ENCODE data around the gene TMEM128. TPM values are rescaled to one million over a fixed set of nuclear protein-coding genes. Genes with fewer than 3 reads are reported as not detected.

Gene TMEM128, protein sequence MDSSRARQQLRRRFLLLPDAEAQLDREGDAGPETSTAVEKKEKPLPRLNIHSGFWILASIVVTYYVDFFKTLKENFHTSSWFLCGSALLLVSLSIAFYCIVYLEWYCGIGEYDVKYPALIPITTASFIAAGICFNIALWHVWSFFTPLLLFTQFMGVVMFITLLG
- 12.8 TPM for polyA plus RNA-seq (2013, experiment 1 of 2)
- 14.0 TPM for polyA plus RNA-seq (2013, experiment 2 of 2)

DNA sequence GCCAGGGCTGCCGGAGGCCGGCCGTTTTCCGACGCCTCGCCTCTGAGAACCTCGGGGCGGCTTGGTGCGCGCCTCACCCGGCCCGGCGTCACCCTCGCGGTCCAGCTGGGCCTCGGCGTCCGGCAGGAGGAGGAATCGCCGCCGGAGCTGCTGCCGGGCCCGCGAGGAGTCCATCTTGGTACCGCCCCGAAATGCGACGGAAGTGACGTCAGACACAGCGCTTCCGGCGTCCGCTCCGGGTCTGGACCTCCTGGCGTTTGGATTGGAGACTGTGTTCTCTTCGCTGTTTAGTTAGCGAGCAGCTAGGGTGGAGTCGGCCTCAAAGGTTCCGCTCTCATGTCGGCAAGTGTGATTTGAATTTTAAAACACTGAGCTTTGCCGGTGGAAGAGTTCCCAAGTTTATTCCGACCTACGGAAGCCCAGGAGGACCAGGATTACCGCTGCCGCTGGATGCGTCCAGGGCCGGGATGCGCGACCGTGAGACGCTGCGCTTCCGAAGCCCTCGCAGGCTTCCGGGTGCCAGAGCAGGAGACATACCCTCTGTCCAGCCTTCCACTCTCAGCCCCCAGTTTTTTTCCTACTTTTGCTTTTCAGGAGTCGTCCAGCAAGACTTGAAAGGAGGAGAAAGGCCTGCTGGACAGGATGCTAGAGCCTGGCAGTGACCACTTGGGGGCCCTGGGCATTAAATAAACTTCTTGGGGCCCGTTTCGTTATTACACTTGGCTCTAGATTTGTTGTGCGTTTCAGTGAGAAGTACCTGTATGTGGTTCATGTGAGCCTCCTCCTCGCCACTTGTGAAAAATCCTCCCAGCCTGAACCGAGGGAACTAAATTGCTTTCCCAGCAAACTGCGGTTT lies at the start of gene TMEM128:
Gene TMEM128 (minus strand): TSS at position 195 of the 856 bp plus-strand sequence. CDS start 21 bp downstream, at position 174.
- H3K27ac ChIP-seq (ENCODE audit: low read length, poor library complexity, severe bottlenecking), result peak within 1 kb of the TSS; percentile 97
- H3K4me1 ChIP-seq (ENCODE audit: control insufficient read depth, insufficient read depth, low read depth, low read length), result peaks cover 7% of the 10 kb centered on the region
- peak within 1 kb of the TSS; percentile 99 for H2AFZ ChIP-seq (ENCODE audit: low read depth, low read length)
- peak within 1 kb of the TSS; percentile 95 for H4K8ac ChIP-seq (ENCODE audit: low read length)
- peak within 1 kb of the TSS in 1 of 2 experiments; percentile 98 for H3K23ac ChIP-seq (ENCODE audit: low read length in 2 of 2)
- peaks cover 0 to 5% of the 10 kb centered on the region in 2 experiments for H3K27me3 ChIP-seq (ENCODE audit: control insufficient read depth in 1 of 2, insufficient read depth in 1 of 2, low read length in 2 of 2)
- H2AK5ac ChIP-seq (ENCODE audit: low read length, severe bottlenecking), result no peak within 1 kb of the TSS
- H2BK120ac ChIP-seq (ENCODE audit: low read depth, low read length), result peak within 1 kb of the TSS; percentile 65
- H3K18ac ChIP-seq (ENCODE audit: low read depth in 1 of 2, low read length in 2 of 2), result peak within 1 kb of the TSS; percentile 85 to 98
- peak within 1 kb of the TSS; percentile 87 for H4K91ac ChIP-seq (ENCODE audit: low read length)
- peaks cover 20 to 30% of the 10 kb centered on the region in 2 experiments for H3K36me3 ChIP-seq (ENCODE audit: control insufficient read depth in 1 of 2, insufficient read depth in 2 of 2, low read depth in 1 of 2, low read length in 2 of 2)
- H3K9ac ChIP-seq (ENCODE audit: low read length), result peak within 1 kb of the TSS; percentile 96
- peak within 1 kb of the TSS in 1 of 2 experiments; percentile 48 for H2BK12ac ChIP-seq (ENCODE audit: low read length in 2 of 2)
- peak within 1 kb of the TSS; percentile 57 for H3K4me2 ChIP-seq (ENCODE audit: low read length, poor library complexity, severe bottlenecking)
- DNase-seq, result peak; percentile 96
- H3K9me3 ChIP-seq (ENCODE audit: control insufficient read depth, low read length), result no peaks in the 10 kb centered on the region
- H2BK5ac ChIP-seq (ENCODE audit: low read depth, low read length, poor library complexity, severe bottlenecking), result peak within 1 kb of the TSS; percentile 50
- H2BK15ac ChIP-seq (ENCODE audit: low read depth, poor library complexity, severe bottlenecking), result no peak within 1 kb of the TSS
- peak within 1 kb of the TSS in 1 of 2 experiments; percentile 94 for H3K14ac ChIP-seq (ENCODE audit: low read length in 2 of 2)
- 3% methylated on average over 59 of the region's 62 CpGs for WGBS
- H3K4me3 ChIP-seq (ENCODE audit: insufficient read depth in 1 of 2, low read depth in 1 of 2, low read length in 2 of 2), result peak within 1 kb of the TSS; percentile 89 to 97
- peak within 1 kb of the TSS; percentile 61 to 95 for H3K4ac ChIP-seq (ENCODE audit: low read depth in 1 of 2, low read length in 2 of 2)
- peaks cover 21% of the 10 kb centered on the region for H3K79me1 ChIP-seq (replicated peaks; ENCODE audit: low read length, poor library complexity, severe bottlenecking)

DNA sequence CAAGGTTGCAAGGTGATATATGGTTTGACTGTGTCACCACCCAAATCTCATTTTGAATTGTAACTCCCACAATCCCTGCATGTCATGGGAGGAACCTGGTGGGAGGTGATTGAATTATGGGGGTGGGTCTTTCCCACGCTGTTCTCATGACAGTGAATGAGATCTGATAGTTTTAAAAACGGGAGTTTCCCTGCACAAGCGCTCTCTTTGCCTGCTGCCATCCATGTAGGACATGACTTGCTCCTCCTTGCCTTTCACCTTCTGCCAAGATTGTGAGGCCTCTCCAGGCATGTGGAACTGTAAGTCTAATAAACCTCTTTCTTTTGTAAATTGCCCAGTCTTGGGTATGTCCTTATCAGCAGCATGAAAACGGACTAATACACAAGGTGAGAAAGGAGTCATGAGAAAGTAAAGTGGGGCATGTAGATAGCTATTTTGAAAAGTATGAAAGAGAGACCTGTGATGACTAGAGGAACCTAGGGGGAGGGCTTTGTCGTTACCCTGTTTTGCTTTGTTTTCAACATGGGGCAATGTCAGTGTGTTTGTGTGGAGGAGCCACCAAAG lies 48.3 kb upstream of the TMEM128 start:
- H3K4me3 ChIP-seq (ENCODE audit: insufficient read depth in 1 of 2, low read depth in 1 of 2, low read length in 2 of 2), result no peak overlapping the region
- no peak overlapping the region for H2BK15ac ChIP-seq (ENCODE audit: low read depth, poor library complexity, severe bottlenecking)
- peaks cover 4 to 25% of the 10 kb centered on the region in 2 experiments for H3K36me3 ChIP-seq (ENCODE audit: control insufficient read depth in 1 of 2, insufficient read depth in 2 of 2, low read depth in 1 of 2, low read length in 2 of 2)
- H3K79me1 ChIP-seq (replicated peaks; ENCODE audit: low read length, poor library complexity, severe bottlenecking), result peaks cover 49% of the 10 kb centered on the region
- H3K4me1 ChIP-seq (ENCODE audit: control insufficient read depth, insufficient read depth, low read depth, low read length), result peaks cover 1% of the 10 kb centered on the region
- H3K14ac ChIP-seq (ENCODE audit: low read length in 2 of 2), result no peak overlapping the region
- no peak overlapping the region for H3K9ac ChIP-seq (ENCODE audit: low read length)
- H4K91ac ChIP-seq (ENCODE audit: low read length), result no peak overlapping the region
- no peak overlapping the region for H2BK5ac ChIP-seq (ENCODE audit: low read depth, low read length, poor library complexity, severe bottlenecking)
- no peaks in the 10 kb centered on the region for H3K9me3 ChIP-seq (ENCODE audit: control insufficient read depth, low read length)
- H3K4me2 ChIP-seq (ENCODE audit: low read length, poor library complexity, severe bottlenecking), result no peak overlapping the region
- no peak overlapping the region for H2AFZ ChIP-seq (ENCODE audit: low read depth, low read length)
- H2BK12ac ChIP-seq (ENCODE audit: low read length in 2 of 2), result no peak overlapping the region
- 96% methylated on average over 5 of the region's 5 CpGs for WGBS
- no peak overlapping the region for H2BK120ac ChIP-seq (ENCODE audit: low read depth, low read length)
- H3K27me3 ChIP-seq (ENCODE audit: control insufficient read depth in 1 of 2, insufficient read depth in 1 of 2, low read length in 2 of 2), result no peaks in the 10 kb centered on the region
- no peak for DNase-seq
- H2AK5ac ChIP-seq (ENCODE audit: low read length, severe bottlenecking), result no peak overlapping the region
- H3K23ac ChIP-seq (ENCODE audit: low read length in 2 of 2), result no peak overlapping the region
- H3K4ac ChIP-seq (ENCODE audit: low read depth in 1 of 2, low read length in 2 of 2), result no peak overlapping the region
- H3K18ac ChIP-seq (ENCODE audit: low read depth in 1 of 2, low read length in 2 of 2), result no peak overlapping the region
- no peak overlapping the region for H4K8ac ChIP-seq (ENCODE audit: low read length)
- H3K27ac ChIP-seq (ENCODE audit: low read length, poor library complexity, severe bottlenecking), result no peak overlapping the region

DNA sequence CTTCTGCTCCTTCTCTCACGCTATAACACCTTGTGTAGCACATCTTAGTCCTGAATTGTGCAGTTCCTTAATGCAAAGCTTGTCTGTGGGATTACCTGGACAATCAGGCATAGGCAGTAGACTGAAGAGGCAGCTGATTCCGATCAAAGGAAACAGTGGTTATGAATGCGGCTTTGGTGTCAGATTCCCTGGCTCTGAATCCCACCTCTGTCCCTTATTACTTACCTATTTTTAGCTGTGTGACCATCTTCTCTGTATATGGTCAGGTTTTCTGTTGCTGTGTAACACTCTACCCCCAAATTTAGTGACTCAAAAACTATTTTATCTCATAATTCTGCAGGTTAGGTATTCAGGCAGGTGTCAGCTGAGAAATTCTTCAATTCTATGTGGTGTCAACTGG lies 45.3 kb upstream of the TMEM128 start:
- WGBS, result 93% methylated on average over 1 of the region's 3 CpGs
- no peak overlapping the region for H3K4ac ChIP-seq (ENCODE audit: low read depth in 1 of 2, low read length in 2 of 2)
- no peak overlapping the region for H3K4me2 ChIP-seq (ENCODE audit: low read length, poor library complexity, severe bottlenecking)
- no peak overlapping the region for H3K18ac ChIP-seq (ENCODE audit: low read depth in 1 of 2, low read length in 2 of 2)
- H2AK5ac ChIP-seq (ENCODE audit: low read length, severe bottlenecking), result no peak overlapping the region
- H2BK5ac ChIP-seq (ENCODE audit: low read depth, low read length, poor library complexity, severe bottlenecking), result no peak overlapping the region
- no peak overlapping the region for H3K9ac ChIP-seq (ENCODE audit: low read length)
- H3K27ac ChIP-seq (ENCODE audit: low read length, poor library complexity, severe bottlenecking), result no peak overlapping the region
- peaks cover 8% of the 10 kb centered on the region for H3K4me1 ChIP-seq (ENCODE audit: control insufficient read depth, insufficient read depth, low read depth, low read length)
- no peak overlapping the region for H3K14ac ChIP-seq (ENCODE audit: low read length in 2 of 2)
- no peak overlapping the region for H2BK15ac ChIP-seq (ENCODE audit: low read depth, poor library complexity, severe bottlenecking)
- no peak overlapping the region for H2BK120ac ChIP-seq (ENCODE audit: low read depth, low read length)
- DNase-seq, result no peak
- no peaks in the 10 kb centered on the region for H3K27me3 ChIP-seq (ENCODE audit: control insufficient read depth in 1 of 2, insufficient read depth in 1 of 2, low read length in 2 of 2)
- no peak overlapping the region for H3K4me3 ChIP-seq (ENCODE audit: insufficient read depth in 1 of 2, low read depth in 1 of 2, low read length in 2 of 2)
- peaks cover 0 to 7% of the 10 kb centered on the region in 2 experiments for H3K36me3 ChIP-seq (ENCODE audit: control insufficient read depth in 1 of 2, insufficient read depth in 2 of 2, low read depth in 1 of 2, low read length in 2 of 2)
- H3K23ac ChIP-seq (ENCODE audit: low read length in 2 of 2), result no peak overlapping the region
- no peak overlapping the region for H2AFZ ChIP-seq (ENCODE audit: low read depth, low read length)
- H3K79me1 ChIP-seq (replicated peaks; ENCODE audit: low read length, poor library complexity, severe bottlenecking), result peaks cover 51% of the 10 kb centered on the region
- no peak overlapping the region for H4K91ac ChIP-seq (ENCODE audit: low read length)
- H3K9me3 ChIP-seq (ENCODE audit: control insufficient read depth, low read length), result no peaks in the 10 kb centered on the region
- H4K8ac ChIP-seq (ENCODE audit: low read length), result no peak overlapping the region
- H2BK12ac ChIP-seq (ENCODE audit: low read length in 2 of 2), result no peak overlapping the region
